Suprapubic skin (tissue), 4 donors: ENCODE data around the gene PLOD2. TPM values are rescaled to one million over a fixed set of nuclear protein-coding genes. Genes with fewer than 3 reads are reported as not detected.

ENCODE experiments used
- DNase-seq, 2 donors: peaks; one replicate each; pipeline ENCODE4 v3.0.0-alpha.2; 2019; ENCODE audit warnings: low spot score in 2 of 2
- H3K27ac ChIP-seq: fragments of 200-600 bp; sonication (generic); one replicate; pipeline ENCODE4 v1.5.1; 2019
- H3K27me3 ChIP-seq: fragments of 200-600 bp; sonication (generic); one replicate; pipeline ENCODE4 v1.5.1; 2019
- H3K36me3 ChIP-seq: fragments of 200-600 bp; sonication (generic); one replicate; pipeline ENCODE4 v1.5.1; 2019
- H3K4me1 ChIP-seq: fragments of 200-600 bp; sonication (generic); one replicate; pipeline ENCODE4 v1.5.1; 2019
- H3K4me3 ChIP-seq: fragments of 200-600 bp; sonication (generic); one replicate; pipeline ENCODE4 v1.5.1; 2019; ENCODE audit warnings: mild to moderate bottlenecking
- H3K9me3 ChIP-seq: fragments of 200-600 bp; sonication (generic); one replicate; pipeline ENCODE4 v1.5.1; 2019
- CTCF ChIP-seq, 2 donors: fragments of 200-600 bp in 1 of 2; fragments of 450-650 bp in 1 of 2; sonication (generic) in 1 of 2; IDR thresholded peaks; one replicate each; pipeline ENCODE4 v1.5.1; 2016 to 2019; ENCODE audit warnings: antibody characterized with exemption in 2 of 2, mild to moderate bottlenecking in 1 of 2, moderate library complexity in 1 of 2
- EP300 ChIP-seq: sonication (generic); formaldehyde crosslinking; IDR thresholded peaks from one replicate; pipeline ENCODE4 v1.6.1; 2017; ENCODE audit warnings: antibody characterized with exemption
- POLR2A ChIP-seq, 2 donors: fragments of 450-650 bp; IDR thresholded peaks; one replicate each; pipeline ENCODE4 v1.6.1; 2017; ENCODE audit warnings: antibody characterized with exemption in 2 of 2, mild to moderate bottlenecking in 2 of 2, moderate library complexity in 2 of 2
- POLR2AphosphoS5 ChIP-seq, 3 donors: sonication (generic); formaldehyde crosslinking; IDR thresholded peaks; one replicate each; pipeline ENCODE4 v1.6.1; 2017; ENCODE audit warnings: antibody characterized with exemption in 3 of 3
- WGBS: methylation state at CpG from one replicate; pipeline ENCODE4 v1.1.5; 2018; 5-methylcytosine and 5-hydroxymethylcytosine counted together
- total RNA-seq, 4 donors: library from RNA; depleted of rRNA; stranded (reverse); fragments of >200 nt; gene quantifications; one replicate each; pipeline ENCODE4 v1.1.0, GENCODE V29; 2016

PLOD2 gene
- total RNA-seq, 4 donors from 2014 or later: 5.3 to 19.0 (median 8.6) TPM

GRCh38 chr3:146177519-146177918, 16.5 kb upstream of the PLOD2 start:
- Histone ChIP-seq H3K4me3 (no peak overlapping the region), H3K27me3 (no peaks in the 10 kb centered on the region), H3K36me3 (no peaks in the 10 kb centered on the region), H3K27ac (no peak overlapping the region), H3K4me1 (peaks cover 3% of the 10 kb centered on the region), H3K9me3 (no peaks in the 10 kb centered on the region)
- 67% methylated on average over 1 of the region's 1 CpG for WGBS
- no peak for DNase-seq
- no peak for TF ChIP-seq POLR2A (IDR thresholded peaks at IDR 0.05)

GRCh38 chr3:146177072-146177471, 16.1 kb upstream of the PLOD2 start:
- TF ChIP-seq CTCF (IDR thresholded peaks at IDR 0.05) (no peak), POLR2A (IDR thresholded peaks at IDR 0.05) (no peak), POLR2AphosphoS5 (IDR thresholded peaks at IDR 0.05) (no peak), EP300 (no peak)
- no peak for DNase-seq
- H3K4me1 ChIP-seq: peaks cover 3% of the 10 kb centered on the region
- H3K27me3 ChIP-seq: no peaks in the 10 kb centered on the region
- WGBS: 73% methylated on average over 3 of the region's 3 CpGs
- H3K4me3 ChIP-seq: no peak overlapping the region
- H3K27ac ChIP-seq: no peak overlapping the region
- no peaks in the 10 kb centered on the region for H3K36me3 ChIP-seq
- no peaks in the 10 kb centered on the region for H3K9me3 ChIP-seq

GRCh38 chr3:146172586-146172985, 11.6 kb upstream of the PLOD2 start:
- H3K4me3 ChIP-seq: no peak overlapping the region
- H3K9me3 ChIP-seq: no peaks in the 10 kb centered on the region
- no peaks in the 10 kb centered on the region for H3K36me3 ChIP-seq
- H3K27me3 ChIP-seq: no peaks in the 10 kb centered on the region
- H3K27ac ChIP-seq: no peak overlapping the region
- no peak for DNase-seq
- TF ChIP-seq POLR2A (IDR thresholded peaks at IDR 0.05) (no peak), CTCF (IDR thresholded peaks at IDR 0.05) (no peak), EP300 (no peak), POLR2AphosphoS5 (IDR thresholded peaks at IDR 0.05) (no peak)
- no peaks in the 10 kb centered on the region for H3K4me1 ChIP-seq
- 95% methylated on average over 1 of the region's 1 CpG for WGBS

- 95% methylated on average over 1 of the region's 1 CpG for WGBS
- no peak overlapping the region for H3K4me3 ChIP-seq
Observed at GRCh38 chr3:146170591-146170990, 9.6 kb upstream of the PLOD2 start.

GRCh38 chr3:146169891-146170290, 8.9 kb upstream of the PLOD2 start:
- Histone ChIP-seq H3K4me3 (no peak overlapping the region), H3K9me3 (no peaks in the 10 kb centered on the region), H3K4me1 (peaks cover 14% of the 10 kb centered on the region), H3K36me3 (no peaks in the 10 kb centered on the region), H3K27ac (no peak overlapping the region), H3K27me3 (no peaks in the 10 kb centered on the region)
- 95% methylated on average over 1 of the region's 1 CpG for WGBS
- no peak for DNase-seq
- TF ChIP-seq POLR2A (IDR thresholded peaks at IDR 0.05) (no peak), CTCF (IDR thresholded peaks at IDR 0.05) (no peak), POLR2AphosphoS5 (IDR thresholded peaks at IDR 0.05) (no peak), EP300 (no peak)

More at GRCh38 chr3:146170591-146170990, 9.6 kb upstream of the PLOD2 start:
- no peaks in the 10 kb centered on the region for H3K27me3 ChIP-seq
- DNase-seq: no peak
- no peak overlapping the region for H3K27ac ChIP-seq
- H3K9me3 ChIP-seq: no peaks in the 10 kb centered on the region
- peaks cover 13% of the 10 kb centered on the region for H3K4me1 ChIP-seq
- TF ChIP-seq POLR2AphosphoS5 (IDR thresholded peaks at IDR 0.05): no peak
- TF ChIP-seq CTCF (IDR thresholded peaks at IDR 0.05): no peak
- no peak for TF ChIP-seq EP300
- TF ChIP-seq POLR2A (IDR thresholded peaks at IDR 0.05): no peak
- H3K36me3 ChIP-seq: no peaks in the 10 kb centered on the region

GRCh38 chr3:146166826-146167225, 5.8 kb upstream of the PLOD2 start:
- Histone ChIP-seq H3K27ac (no peak overlapping the region), H3K9me3 (no peaks in the 10 kb centered on the region), H3K27me3 (no peaks in the 10 kb centered on the region), H3K4me1 (peaks cover 26% of the 10 kb centered on the region), H3K36me3 (no peaks in the 10 kb centered on the region), H3K4me3 (no peak overlapping the region)
- no peak for DNase-seq
- WGBS: 34% methylated on average over 3 of the region's 3 CpGs
- no peak for TF ChIP-seq EP300
- no peak for TF ChIP-seq POLR2A (IDR thresholded peaks at IDR 0.05)
- no peak for TF ChIP-seq POLR2AphosphoS5 (IDR thresholded peaks at IDR 0.05)
- no peak for TF ChIP-seq CTCF (IDR thresholded peaks at IDR 0.05)
